Jurkat, Clone E6-1 (cell line): ENCODE data around the gene PROC.

Experiments used
- DNase-seq: peaks from one replicate; pipeline ENCODE4 v3.0.0-alpha.2; 2011; ENCODE audit warnings: low read depth, low spot score
- H3K4me3 ChIP-seq: 2 replicates; pipeline ENCODE4 v1.5.1; 2011; ENCODE audit warnings: mild to moderate bottlenecking, low read length, control low read depth, moderate library complexity

PROC gene

GRCh38 chr2:127411653-127412369 lies 6.4 kb upstream of the PROC start:
- DNase-seq, result no peak
- H3K4me3 ChIP-seq, result no peak overlapping the region

GRCh38 chr2:127413200-127413599 lies 5.0 kb upstream of the PROC start:
- DNase-seq, result no peak
- no peak overlapping the region for H3K4me3 ChIP-seq

DNA sequence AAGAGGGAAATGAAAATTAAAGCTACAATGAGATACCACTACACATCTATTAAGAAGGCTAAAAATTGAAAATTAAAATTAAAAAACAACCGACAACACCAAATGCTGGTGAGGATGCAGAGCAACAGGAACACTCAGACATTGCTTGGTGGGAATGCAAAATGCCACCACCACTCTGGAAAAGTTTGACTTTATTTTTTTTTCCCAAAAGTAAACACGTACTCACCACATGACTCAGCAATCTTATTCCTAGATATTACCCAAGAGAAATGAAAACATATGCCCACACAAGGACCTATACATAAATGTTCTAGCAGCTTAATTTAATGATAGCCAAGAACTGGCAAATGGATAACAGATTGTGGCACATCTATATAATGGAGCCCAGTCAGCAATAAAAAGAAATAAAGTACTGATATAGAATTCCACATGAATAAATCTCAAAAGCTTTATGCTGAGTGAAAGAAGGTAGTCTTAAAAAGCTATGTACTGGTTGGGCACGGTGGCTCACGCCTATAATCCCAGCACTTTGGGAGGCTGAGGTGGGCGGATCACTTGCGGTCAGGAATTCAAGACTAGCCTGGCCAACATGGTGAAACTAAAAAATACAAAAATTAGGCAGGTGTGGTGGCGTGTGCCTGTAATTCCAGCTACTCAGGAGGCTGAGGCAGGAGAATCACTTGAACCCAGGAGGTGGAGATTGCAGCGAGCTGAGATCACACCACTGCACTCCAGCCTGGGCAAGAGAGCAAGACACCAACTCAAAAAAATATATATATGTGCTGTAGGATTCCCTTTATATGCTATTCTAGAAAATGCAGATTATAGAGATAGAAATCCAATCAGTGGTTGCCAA lies 4.2 kb upstream of the PROC start:
- no peak for DNase-seq

GRCh38 chr2:127414638-127415592 lies 3.3 kb upstream of the PROC start:
- no peak overlapping the region for H3K4me3 ChIP-seq

More for the DNA sequence above, 4.2 kb upstream of the PROC start:
- no peak overlapping the region for H3K4me3 ChIP-seq

DNA sequence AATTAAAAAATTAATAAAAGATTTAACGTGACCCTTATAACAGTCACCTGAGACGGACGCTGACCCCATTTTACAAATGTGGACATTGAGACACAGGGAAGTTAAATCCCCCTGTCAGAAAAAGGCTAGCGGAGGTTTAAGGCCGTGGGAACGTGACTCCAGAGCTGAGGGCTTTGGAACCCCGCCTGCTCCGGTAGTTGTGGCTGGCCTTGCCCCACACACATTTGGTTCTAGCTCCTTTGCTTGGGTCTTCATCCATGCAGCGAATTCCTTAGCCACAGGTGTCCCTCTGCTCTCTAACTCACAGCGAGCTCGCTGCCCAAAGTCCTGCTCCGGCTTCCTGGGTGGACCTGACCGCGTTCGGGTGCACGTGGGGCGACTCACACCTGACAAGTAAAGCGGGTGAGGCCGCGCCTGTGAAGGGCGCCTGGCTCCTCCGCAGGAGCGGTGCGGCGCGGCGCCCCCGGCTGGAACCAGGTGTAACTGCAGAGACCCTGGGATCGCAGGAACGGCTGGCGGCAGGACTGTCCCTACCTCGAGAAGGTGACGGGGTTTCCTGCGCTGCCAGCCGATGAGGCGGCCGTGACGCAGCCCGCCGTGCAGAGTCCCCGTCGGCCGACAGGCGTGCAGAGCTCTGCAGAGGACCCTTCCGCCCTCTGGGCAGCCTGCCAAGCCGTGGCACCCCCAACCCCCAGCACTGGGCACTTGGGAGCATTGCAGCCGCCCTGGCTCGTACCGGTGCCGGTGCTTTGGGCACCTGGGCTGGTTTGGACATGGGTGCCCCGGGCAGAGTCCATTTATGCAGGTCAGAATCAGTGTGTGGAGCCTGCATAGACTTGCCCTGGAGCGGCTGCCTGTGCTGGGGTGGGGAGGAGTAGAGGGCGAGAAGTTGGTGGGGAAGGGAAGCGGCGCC lies 2.4 kb upstream of the PROC start:
- peak overlapping the region; percentile 60 for H3K4me3 ChIP-seq
- peak; percentile 65 for DNase-seq

More at GRCh38 chr2:127414638-127415592, 3.3 kb upstream of the PROC start:
- DNase-seq, result no peak

GRCh38 chr2:127416506-127417001 lies 1.7 kb upstream of the PROC start:
- peak overlapping the region; percentile 60 for H3K4me3 ChIP-seq
- DNase-seq, result peak; percentile 75

GRCh38 chr2:127417406-127417805 lies 821 bp upstream of the PROC start:
- no peak overlapping the region for H3K4me3 ChIP-seq

DNA sequence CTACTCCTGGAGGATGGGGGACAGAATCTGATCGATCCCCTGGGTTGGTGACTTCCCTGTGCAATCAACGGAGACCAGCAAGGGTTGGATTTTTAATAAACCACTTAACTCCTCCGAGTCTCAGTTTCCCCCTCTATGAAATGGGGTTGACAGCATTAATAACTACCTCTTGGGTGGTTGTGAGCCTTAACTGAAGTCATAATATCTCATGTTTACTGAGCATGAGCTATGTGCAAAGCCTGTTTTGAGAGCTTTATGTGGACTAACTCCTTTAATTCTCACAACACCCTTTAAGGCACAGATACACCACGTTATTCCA lies 844 bp downstream of the PROC start:
- no peak for DNase-seq
- no peak overlapping the region for H3K4me3 ChIP-seq

More at GRCh38 chr2:127417406-127417805, 821 bp upstream of the PROC start:
- DNase-seq, result no peak

DNA sequence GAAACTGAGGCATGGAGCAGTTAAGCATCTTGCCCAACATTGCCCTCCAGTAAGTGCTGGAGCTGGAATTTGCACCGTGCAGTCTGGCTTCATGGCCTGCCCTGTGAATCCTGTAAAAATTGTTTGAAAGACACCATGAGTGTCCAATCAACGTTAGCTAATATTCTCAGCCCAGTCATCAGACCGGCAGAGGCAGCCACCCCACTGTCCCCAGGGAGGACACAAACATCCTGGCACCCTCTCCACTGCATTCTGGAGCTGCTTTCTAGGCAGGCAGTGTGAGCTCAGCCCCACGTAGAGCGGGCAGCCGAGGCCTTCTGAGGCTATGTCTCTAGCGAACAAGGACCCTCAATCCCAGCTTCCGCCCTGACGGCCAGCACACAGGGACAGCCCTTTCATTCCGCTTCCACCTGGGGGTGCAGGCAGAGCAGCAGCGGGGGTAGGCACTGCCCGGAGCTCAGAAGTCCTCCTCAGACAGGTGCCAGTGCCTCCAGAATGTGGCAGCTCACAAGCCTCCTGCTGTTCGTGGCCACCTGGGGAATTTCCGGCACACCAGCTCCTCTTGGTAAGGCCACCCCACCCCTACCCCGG lies 1.3 kb downstream of the PROC start:
- DNase-seq, result no peak
- no peak overlapping the region for H3K4me3 ChIP-seq

- H3K4me3 ChIP-seq, result no peak overlapping the region
- DNase-seq, result no peak
Measured at GRCh38 chr2:127420039-127420864, 2.0 kb downstream of the PROC start.

DNA sequence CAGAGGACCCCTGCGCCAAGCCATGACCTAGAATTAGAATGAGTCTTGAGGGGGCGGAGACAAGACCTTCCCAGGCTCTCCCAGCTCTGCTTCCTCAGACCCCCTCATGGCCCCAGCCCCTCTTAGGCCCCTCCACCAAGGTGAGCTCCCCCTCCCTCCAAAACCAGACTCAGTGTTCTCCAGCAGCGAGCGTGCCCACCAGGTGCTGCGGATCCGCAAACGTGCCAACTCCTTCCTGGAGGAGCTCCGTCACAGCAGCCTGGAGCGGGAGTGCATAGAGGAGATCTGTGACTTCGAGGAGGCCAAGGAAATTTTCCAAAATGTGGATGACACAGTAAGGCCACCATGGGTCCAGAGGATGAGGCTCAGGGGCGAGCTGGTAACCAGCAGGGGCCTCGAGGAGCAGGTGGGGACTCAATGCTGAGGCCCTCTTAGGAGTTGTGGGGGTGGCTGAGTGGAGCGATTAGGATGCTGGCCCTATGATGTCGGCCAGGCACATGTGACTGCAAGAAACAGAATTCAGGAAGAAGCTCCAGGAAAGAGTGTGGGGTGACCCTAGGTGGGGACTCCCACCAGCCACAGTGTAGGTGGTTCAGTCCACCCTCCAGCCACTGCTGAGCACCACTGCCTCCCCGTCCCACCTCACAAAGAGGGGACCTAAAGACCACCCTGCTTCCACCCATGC lies 3.0 kb downstream of the PROC start:
- DNase-seq, result no peak

DNA sequence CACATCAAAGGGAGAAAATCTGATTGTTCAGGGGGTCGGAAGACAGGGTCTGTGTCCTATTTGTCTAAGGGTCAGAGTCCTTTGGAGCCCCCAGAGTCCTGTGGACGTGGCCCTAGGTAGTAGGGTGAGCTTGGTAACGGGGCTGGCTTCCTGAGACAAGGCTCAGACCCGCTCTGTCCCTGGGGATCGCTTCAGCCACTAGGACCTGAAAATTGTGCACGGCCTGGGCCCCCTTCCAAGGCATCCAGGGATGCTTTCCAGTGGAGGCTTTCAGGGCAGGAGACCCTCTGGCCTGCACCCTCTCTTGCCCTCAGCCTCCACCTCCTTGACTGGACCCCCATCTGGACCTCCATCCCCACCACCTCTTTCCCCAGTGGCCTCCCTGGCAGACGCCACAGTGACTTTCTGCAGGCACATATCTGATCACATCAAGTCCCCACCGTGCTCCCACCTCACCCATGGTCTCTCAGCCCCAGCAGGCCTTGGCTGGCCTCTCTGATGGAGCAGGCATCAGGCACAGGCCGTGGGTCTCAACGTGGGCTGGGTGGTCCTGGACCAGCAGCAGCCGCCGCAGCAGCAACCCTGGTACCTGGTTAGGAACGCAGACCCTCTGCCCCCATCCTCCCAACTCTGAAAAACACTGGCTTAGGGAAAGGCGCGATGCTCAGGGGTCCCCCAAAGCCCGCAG lies 3.8 kb downstream of the PROC start:
- H3K4me3 ChIP-seq, result no peak overlapping the region
- no peak for DNase-seq

More for the DNA sequence above, 3.0 kb downstream of the PROC start:
- H3K4me3 ChIP-seq, result no peak overlapping the region

- no peak for DNase-seq
- peak overlapping the region; percentile 27 for H3K4me3 ChIP-seq
Measured at GRCh38 chr2:127422559-127423477, 4.6 kb downstream of the PROC start.

DNA sequence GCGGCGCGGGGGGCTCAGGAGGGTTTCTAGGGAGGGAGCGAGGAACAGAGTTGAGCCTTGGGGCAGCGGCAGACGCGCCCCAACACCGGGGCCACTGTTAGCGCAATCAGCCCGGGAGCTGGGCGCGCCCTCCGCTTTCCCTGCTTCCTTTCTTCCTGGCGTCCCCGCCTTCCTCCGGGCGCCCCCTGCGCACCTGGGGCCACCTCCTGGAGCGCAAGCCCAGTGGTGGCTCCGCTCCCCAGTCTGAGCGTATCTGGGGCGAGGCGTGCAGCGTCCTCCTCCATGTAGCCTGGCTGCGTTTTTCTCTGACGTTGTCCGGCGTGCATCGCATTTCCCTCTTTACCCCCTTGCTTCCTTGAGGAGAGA lies 5.2 kb downstream of the PROC start:
- DNase-seq, result no peak
- H3K4me3 ChIP-seq, result peak overlapping the region; percentile 27

DNA sequence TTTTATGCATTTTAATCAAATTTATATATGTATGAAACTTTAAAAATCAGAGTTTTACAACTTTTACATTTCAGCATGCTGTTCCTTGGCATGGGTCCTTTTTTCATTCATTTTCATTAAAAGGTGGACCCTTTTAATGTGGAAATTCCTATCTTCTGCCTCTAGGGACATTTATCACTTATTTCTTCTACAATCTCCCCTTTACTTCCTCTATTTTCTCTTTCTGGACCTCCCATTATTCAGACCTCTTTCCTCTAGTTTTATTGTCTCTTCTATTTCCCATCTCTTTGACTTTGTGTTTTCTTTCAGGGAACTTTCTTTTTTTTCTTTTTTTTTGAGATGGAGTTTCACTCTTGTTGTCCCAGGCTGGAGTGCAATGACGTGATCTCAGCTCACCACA lies 5.7 kb downstream of the PROC start:
- no peak for DNase-seq
- H3K4me3 ChIP-seq, result no peak overlapping the region
